CD4-positive, alpha-beta T cell treated with Interferon alpha-2 for 1 hour (primary cell): ENCODE measurements around the gene ZNF827.
"Not testable (repeated sequence)": the region's sequence is repeated elsewhere in the genome, so short reads cannot be mapped to it uniquely, and the experiment has no call there.

ENCODE experiments used
- DNase-seq, 2 donors: peaks; one replicate each; pipeline ENCODE4 v3.0.0-alpha.2; 2020 to 2022

ZNF827 gene

GRCh38 chr4:145860446-145860845 lies 78.2 kb downstream of the ZNF827 start:
- no peak for DNase-seq

GRCh38 chr4:145859926-145860325 lies 78.7 kb downstream of the ZNF827 start:
- no peak for DNase-seq

DNA sequence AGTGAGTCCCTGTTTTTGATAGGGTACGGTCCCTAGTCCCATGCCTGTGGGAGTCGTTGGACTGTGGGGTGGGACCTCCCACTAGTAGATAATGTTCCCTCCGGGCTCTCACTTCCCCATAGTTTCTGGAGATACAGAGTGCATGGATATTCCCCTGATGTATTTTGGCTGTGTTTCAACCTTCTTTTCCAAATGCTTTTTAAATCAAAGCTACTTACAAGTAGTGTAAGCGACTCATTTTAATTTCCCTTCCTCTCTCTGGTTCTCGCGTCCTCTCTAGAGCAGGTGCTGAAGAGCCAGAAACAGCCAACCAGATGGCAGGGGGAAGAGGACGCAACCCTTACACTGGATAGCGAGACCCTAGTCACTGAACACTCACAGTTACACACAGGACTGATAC lies 79.2 kb downstream of the ZNF827 start:
- no peak for DNase-seq

DNA sequence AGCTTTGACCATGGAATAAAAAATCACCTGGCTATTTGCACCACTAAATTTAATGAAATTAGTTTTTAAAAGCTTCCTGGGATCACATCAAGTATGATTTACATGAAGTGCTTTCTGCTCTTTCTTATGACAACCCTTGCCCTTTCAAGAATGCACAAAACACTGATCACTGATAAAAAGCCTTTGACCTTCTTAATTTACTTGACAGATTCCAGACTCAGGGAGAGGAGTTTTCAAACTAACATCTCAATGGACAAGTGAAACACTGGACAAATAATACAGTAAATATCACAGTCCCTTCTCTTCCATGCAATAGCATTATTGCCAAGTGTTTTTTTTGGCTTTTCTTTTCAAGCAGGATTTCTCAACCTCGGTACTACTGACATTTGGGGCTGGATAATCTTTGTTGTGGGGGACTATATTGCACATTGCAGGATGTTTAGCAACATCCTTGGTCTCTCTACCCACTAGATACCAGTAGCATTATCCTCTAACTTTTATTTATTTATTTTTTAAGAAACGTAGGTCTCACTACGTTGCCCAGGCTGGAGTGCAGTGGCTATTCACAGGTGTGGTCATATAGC lies 86.3 kb downstream of the ZNF827 start:
- DNase-seq: no peak

DNA sequence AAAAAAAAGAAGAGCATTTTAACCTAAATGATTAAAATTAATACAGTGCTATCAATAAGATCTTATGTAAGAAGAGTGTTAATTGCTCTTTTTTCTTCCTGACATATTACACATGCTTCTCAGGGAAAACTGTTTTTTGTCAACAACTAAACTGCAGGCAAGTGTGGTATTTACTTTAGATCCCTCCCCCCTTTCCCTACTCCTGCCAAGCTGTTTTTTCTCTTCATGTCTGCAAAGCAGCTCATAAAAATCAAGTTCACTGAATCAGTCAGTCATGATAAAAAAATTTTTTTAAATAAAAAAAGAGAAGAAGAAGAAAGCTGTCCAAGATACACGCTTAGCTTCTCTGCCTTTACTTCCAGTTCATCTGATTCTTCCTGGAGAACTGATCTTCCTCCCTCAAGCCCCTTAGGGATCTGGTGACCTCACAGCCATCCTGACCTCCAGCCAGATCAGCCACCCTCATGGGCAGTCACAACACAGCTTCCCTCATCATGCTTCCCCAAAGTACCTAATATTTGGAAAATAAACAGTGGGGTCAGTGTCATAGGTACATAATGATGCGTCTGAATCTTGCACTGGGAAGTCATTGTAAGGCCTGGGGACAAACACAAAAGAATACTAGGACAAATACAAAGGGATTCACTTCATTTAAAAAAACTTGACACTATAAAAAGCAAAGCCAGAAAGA lies 87.0 kb downstream of the ZNF827 start:
- no peak for DNase-seq

DNA sequence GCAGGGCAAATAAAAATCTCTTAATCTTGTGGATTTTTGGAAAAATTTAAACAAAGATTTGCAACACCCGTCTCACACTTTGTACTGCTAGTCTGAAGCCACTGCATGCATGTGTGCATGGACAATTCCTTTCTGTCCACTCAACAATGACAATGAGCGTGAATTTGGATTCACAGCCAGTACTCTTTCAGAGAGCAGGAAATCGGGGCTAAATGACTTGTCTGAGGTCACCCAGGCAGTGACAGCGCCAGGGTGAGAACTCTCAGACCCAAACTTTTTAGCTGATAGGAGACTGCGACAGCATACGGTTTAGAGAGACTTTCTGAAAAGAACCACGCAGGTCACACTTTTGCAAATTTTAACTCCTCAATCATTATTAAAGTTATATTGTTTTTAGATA lies 90.9 kb downstream of the ZNF827 start:
- DNase-seq: no peak

DNA sequence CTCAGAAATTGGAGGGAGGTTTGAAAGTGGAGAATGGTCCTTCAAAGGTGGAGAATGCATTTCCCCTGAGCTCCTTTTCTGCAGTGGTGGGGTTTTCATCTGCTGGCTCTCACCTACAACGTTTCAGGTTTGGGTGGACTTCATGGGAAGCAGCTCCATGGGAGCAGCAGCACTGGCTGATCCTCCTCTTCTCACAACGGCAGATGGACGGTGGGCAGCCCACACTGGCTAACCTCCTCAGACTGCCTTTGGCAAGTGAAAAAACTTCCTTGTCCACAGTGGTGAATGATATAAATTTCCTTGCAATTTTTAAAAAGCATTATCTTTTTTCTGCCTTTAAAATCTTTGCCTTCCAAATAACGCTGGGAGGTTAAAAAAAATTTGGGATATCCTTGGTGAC lies 93.5 kb downstream of the ZNF827 start:
- DNase-seq: no peak

- no peak for DNase-seq
These were observed 95.0 kb downstream of the ZNF827 start for GRCh38 chr4:145843639-145844038.

- DNase-seq: no peak
These were observed 95.5 kb downstream of the ZNF827 start for GRCh38 chr4:145843148-145843547.

DNA sequence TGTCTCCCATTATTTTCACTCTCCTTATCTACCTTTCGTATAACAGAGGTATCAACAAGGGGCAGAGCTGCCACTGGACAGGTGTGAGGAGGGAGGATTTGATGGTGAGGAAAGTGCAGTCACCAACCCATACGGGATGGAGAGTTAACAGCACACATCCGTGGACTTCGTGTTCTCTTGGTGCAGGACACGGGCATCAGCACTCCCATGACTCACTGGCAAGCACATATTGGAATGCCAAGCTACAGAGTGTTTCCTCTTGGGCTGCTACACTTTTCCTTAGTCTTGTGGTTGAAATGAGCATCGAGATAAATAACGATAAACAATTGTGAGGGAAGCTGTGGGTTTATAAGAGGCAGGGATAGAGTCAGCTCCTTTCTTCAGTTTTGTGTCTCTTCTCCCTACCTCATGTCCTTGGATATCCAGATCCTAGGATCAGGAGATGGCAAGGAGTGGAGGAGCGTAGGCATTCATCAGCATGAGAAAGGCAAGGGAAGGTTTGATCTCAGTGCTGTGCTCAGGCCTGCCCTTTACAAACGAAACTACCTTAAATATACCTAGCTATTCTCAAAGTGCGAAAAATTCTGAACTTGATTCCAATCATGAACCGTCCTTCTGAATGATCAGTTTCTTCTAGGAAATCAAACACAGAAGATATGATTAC lies 96.3 kb downstream of the ZNF827 start:
- no peak for DNase-seq

- no peak for DNase-seq
These were observed 97.8 kb downstream of the ZNF827 start for GRCh38 chr4:145840801-145841200.

DNA sequence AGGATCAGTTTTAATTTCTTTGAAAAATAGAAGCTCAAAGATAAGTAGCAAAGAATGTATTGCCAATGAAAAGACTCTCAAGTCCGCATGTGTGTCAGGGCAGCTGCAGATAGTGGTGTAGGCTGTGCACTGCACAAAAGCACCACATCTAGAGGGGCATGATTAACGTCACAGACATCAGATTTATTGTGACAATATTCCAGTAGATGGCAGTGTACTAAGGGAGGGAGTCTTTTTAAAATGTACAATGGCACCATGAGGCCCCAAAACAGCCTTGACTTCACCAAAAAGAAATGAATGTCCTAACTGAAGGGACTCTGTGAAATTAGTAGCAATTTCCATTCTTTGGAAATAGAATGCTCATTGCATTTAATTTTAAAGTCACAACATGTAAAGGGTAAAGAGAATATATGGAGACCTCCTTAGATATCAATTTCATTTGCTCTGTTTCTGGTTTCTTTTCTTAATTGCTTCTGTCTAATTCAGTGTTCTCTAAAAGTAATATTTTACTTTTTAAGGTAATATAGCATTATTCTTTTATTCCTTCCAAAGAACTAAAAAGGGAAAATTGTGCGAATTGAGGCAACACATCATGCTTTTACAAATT lies 98.4 kb downstream of the ZNF827 start:
- DNase-seq: peak in 1 of 2 donors; percentile 51

- no peak for DNase-seq
These were observed 99.5 kb downstream of the ZNF827 start for GRCh38 chr4:145839151-145839550.

DNA sequence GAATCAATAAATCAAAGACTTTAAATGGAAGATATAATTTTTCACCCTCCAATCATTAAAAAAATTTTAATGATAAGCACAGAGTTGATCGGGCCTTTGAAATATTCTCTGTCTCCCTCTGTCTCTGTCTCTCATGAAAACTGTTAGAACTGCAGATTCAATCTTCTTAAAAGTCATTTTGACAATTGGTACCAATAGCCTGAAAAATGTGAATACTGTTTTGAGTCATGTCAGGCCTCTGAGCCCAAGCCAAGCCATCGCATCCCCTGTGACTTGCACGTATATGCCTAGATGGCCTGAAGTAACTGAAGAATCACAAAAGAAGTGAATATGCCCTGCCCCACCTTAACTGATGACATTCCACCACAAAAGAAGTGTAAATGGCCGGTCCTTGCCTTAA lies 106.2 kb downstream of the ZNF827 start:
- DNase-seq: not testable (repeated sequence)

DNA sequence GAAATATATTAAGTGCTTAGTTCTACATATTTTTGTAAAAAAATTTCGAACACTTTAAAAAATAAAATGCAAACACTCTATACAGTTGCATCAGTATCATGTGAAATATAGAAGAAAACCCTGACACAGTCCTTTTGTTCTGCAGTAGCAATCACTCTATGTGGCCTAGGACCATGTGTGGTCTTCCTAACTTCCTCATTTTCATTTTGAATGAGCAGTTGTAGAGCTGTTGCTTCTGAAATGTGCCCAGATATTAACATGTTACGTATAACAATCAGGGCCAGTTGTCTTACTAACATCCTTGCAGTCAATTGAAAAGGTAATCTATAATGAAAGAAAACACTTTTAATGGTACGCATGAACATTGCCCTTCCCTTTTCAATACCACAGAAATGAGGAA lies 107.9 kb downstream of the ZNF827 start:
- no peak for DNase-seq

GRCh38 chr4:145829629-145830395 lies 108.8 kb downstream of the ZNF827 start:
- DNase-seq: peak in 1 of 2 donors; percentile 6

DNA sequence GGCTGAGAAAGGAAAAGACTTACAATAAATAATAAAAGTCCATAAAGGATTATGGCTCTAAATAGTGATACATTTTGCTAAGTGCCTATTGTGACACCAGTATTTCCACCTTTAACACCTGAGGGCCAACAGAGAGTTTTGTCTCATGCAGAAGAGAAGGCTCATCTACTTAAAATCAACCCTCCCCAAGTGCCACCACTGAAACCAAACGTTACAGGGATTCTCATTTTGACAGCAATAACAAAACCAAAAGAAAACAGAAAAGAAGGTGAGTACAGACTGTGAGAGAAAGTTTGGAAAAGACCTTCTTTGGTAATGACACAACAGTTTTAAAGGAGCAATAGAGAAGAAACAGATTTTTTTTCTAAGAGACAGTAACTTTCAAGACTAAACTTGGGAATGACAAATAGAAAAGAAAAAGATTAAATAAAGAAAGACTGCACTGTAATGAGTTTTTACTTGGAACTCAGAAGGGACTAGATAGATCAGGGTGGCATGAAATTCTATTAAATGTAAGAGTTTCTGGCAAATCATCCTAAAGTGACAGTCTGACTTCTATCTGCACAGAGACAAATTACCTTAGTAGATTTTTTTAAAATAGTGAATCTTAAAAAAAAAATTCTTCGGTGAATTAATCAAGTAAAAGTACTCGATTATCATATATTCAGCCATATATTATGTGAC lies 109.7 kb downstream of the ZNF827 start:
- peak in 1 of 2 donors; percentile 13 for DNase-seq

DNA sequence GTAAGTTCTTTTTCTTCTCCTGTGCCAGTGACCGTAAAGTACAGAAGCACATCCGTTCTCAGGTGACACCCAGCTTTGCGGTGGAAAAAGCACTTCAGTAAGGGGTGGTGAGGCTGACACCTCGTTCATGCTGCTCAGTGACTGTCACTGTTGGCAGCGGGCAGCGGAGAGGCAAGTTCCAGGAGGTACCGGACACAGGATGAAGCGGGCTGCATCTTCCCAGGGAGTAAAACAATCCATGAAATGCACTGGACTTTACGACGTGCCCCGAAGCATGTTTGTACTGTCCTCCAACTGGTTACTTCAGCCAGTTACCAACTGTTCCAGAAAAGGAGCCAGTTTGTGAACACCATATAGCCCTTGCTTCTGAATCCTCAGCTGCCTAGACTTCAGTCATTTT lies 110.7 kb downstream of the ZNF827 start:
- peak in 1 of 2 donors; percentile 17 for DNase-seq

GRCh38 chr4:145825255-145825654 lies 113.4 kb downstream of the ZNF827 start:
- no peak for DNase-seq

GRCh38 chr4:145824463-145824862 lies 114.2 kb downstream of the ZNF827 start:
- no peak for DNase-seq

DNA sequence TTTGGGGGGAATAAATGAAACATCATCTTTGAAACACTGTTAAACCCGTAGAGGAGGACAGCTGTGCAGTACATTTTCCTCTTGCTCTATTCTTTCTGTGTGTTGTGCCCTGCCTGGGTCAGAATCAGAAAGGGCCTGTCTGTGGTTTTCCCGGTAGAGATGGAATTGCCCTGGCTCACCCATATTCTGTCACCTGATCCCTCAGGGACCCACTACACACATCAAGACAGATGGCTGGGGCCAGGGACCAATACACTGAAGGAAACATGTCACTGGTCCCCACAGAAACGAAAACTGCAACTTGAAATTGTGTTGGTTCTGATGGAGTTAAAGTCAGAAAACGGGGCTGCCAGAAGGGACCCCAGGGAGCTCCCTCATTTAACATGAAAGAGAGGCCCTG lies 114.9 kb downstream of the ZNF827 start:
- no peak for DNase-seq

DNA sequence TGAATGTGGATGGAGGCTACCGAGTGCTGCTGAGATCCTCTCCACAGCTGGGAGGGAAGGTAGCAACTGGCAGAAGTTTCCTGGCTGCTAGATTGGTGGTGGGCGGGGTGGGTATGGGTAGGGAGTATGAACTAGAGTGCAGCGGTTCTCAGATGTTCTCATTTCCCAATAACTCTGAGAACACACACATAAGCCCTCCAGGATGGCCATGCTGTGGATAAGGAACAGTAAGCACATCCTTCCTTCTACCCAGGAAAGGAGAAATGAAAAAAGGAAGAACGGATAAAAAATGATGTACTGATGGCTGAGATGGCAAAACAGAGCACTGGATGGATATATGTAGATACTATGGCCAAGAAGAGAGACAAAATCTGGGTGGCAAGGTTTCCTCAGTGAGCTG lies 116.0 kb downstream of the ZNF827 start:
- no peak for DNase-seq

DNA sequence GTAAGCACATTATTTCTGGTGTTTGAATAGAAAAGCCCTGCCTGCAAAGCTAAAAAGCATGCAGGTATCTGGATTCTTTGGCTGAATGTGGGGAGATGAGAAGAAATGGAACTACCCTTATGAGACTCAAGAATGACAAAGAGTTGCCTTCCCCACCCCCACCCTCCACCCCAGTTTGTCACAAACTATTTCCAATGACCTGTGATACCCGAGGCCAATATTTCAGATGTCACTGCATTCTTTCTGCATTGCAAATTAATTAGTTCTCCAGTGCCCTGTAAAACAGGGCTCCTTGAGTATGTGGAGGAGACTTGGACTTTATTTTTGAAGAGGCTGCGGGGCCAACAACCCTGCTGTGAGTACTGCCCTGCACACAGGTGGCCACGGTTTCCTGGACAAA lies 116.4 kb downstream of the ZNF827 start:
- DNase-seq: no peak
